Activated B cell treated with CpG ODN at 0.5 μM for 24 hours (primary cell): ENCODE data around the gene RAPGEF6. TPM values are rescaled to one million over a fixed set of nuclear protein-coding genes. Genes with fewer than 3 reads are reported as not detected.
A peak's percentile ranks its signal among the peaks of the same experiment; 100 is the strongest.

ENCODE experiments used
- ATAC-seq: fragments of 200-7000 bp; cut with Tn5 transposase; one replicate; pipeline ENCODE4 v1.10.0; 2021; ENCODE audit warnings: low read depth, mild to moderate bottlenecking, moderate library complexity
- CTCF ChIA-PET: fragments of 350-600 bp; sonication (Branson Sonifier 250); formaldehyde crosslinking; loops from one replicate; lab custom pipeline; 2021; ENCODE audit warnings: antibody characterized with exemption; lab: Charles Lee
- POLR2A ChIA-PET: fragments of 350-600 bp; sonication (Branson Sonifier 250); formaldehyde crosslinking; loops from one replicate; lab custom pipeline; 2021; ENCODE audit warnings: antibody characterized with exemption; lab: Charles Lee
- DNase-seq: peaks from one replicate; pipeline ENCODE4 v3.0.0; 2022
- H3K27ac Mint-ChIP-seq: one replicate; pipeline ENCODE4 v1.8.0; 2020; ENCODE audit warnings: mixed read lengths
- H3K27me3 Mint-ChIP-seq: one replicate; pipeline ENCODE4 v1.8.0; 2021; ENCODE audit warnings: mixed read lengths
- H3K36me3 Mint-ChIP-seq: one replicate; pipeline ENCODE4 v1.8.0; 2021; ENCODE audit warnings: low read depth, mixed read lengths
- H3K4me1 Mint-ChIP-seq: one replicate; pipeline ENCODE4 v1.8.0; 2021; ENCODE audit warnings: mixed read lengths
- H3K4me3 Mint-ChIP-seq: one replicate; pipeline ENCODE4 v1.8.0; 2020; ENCODE audit warnings: mild to moderate bottlenecking, mixed read lengths
- H3K9me3 Mint-ChIP-seq: one replicate; pipeline ENCODE4 v1.8.0; 2020; ENCODE audit warnings: mixed read lengths
- CTCF ChIP-seq: fragments of 200-600 bp; IDR thresholded peaks from one replicate; pipeline ENCODE4 v1.8.0; 2022; ENCODE audit warnings: antibody characterized with exemption, mild to moderate bottlenecking
- intact Hi-C: fragments of 100-400 bp; cut with micrococcal nuclease; formaldehyde crosslinking; loops from one replicate; pipeline ENCODE4 v1.15.1; 2024
- total RNA-seq: library from RNA; stranded (reverse); gene quantifications from 2 replicates; pipeline ENCODE4 v1.2.3, GENCODE V29; 2022

The RAPGEF6 gene
- total RNA-seq, 1 donor from 2014 or later, result 45.1 TPM

DNA sequence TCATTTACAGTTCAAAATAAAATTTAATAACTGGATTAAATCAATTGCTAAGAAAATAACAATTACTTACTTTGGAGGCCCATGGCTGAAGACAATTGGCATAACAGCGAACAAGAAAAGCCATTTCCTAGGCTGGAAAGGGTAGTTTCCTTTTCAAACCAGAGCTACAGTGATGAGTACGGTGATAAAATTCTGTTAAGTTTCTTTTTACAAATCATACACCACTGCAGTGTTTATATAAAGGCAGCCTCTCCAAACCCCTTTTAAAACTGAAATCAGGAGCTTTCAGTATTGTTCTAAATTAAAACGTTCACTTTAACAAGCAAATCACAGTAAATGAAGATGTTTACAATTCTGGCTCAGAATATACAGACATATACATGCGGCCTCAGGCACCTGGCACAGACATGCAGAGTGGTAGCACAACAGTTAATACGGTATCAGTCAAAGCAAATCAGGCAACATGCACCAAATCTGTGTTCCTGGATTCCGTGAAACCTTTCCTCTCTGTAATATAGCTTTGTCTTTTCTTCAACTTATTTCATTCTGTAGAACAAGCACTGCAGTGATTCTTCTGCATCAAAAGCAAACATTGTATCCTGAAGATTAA lies 102.9 kb downstream of the RAPGEF6 start:
- Mint-ChIP-seq H3K27me3 (no peaks in the 10 kb centered on the region), H3K4me3 (no peak overlapping the region), H3K27ac (peak overlapping the region; percentile 38), H3K9me3 (no peaks in the 10 kb centered on the region), H3K4me1 (peaks cover 32% of the 10 kb centered on the region), H3K36me3 (peaks cover 18% of the 10 kb centered on the region)
- no peak for TF ChIP-seq CTCF
- ChIA-PET CTCF (no interaction called here), POLR2A (interaction anchor here (0.6 kb wide), 2 partner anchors 7 to 14 kb away, joined by 4 to 7 read pairs; no protein-coding TSS in a partner anchor)
- ATAC-seq, result no peak
- DNase-seq, result no peak
- intact Hi-C loops, result no loop called here

DNA sequence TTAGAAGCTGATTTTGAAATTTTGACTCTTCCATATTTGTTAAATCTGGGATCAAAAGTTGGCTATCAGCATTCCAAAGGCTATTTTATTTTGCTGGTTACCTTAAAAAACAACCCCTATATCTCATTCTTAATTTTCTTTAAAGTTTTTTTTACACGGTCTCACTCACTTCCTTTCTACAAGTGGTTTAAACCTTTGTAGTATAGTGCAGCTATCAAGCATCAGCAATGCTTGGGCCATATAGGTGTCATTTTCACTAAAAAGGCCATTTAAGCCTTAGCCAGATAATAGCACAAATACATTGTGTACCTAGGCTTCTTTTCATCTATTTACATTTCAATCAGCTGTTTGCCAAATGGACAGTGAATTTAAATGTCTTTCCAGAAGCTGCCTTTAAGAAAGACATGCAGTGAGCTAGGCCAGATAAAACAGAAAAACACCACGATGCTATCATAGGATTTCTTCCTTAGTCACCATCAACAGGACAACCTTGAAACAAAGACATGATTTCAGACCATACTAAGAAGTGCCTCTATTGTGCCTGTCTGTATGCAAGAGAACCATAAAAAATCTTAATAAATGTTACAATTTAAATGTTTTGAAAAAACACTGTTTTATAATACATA lies 104.2 kb downstream of the RAPGEF6 start:
- peaks cover 18% of the 10 kb centered on the region for H3K36me3 Mint-ChIP-seq
- no peak overlapping the region for H3K4me3 Mint-ChIP-seq
- H3K9me3 Mint-ChIP-seq, result no peaks in the 10 kb centered on the region
- no peaks in the 10 kb centered on the region for H3K27me3 Mint-ChIP-seq
- ChIA-PET CTCF (no interaction called here), POLR2A (no interaction called here)
- no peak for DNase-seq
- no peak for TF ChIP-seq CTCF
- intact Hi-C loops, result loop anchor here (2.0 kb wide), 1 partner anchor 16 kb away; no protein-coding TSS in a partner anchor
- no peak for ATAC-seq
- peaks cover 33% of the 10 kb centered on the region for H3K4me1 Mint-ChIP-seq
- H3K27ac Mint-ChIP-seq, result no peak overlapping the region

GRCh38 chr5:131528682-131529081 lies 106.3 kb downstream of the RAPGEF6 start:
- POLR2A ChIA-PET, result interaction anchor here (0.6 kb wide), 1 partner anchor 476 kb away, joined by 4 read pairs; no protein-coding TSS in a partner anchor
- H3K9me3 Mint-ChIP-seq, result no peaks in the 10 kb centered on the region
- H3K27me3 Mint-ChIP-seq, result no peaks in the 10 kb centered on the region
- H3K4me1 Mint-ChIP-seq, result peaks cover 34% of the 10 kb centered on the region
- H3K4me3 Mint-ChIP-seq, result no peak overlapping the region
- DNase-seq, result no peak
- CTCF ChIA-PET, result no interaction called here
- H3K36me3 Mint-ChIP-seq, result peaks cover 13% of the 10 kb centered on the region
- no peak for ATAC-seq
- H3K27ac Mint-ChIP-seq, result no peak overlapping the region
- TF ChIP-seq CTCF, result no peak
- intact Hi-C loops, result no loop called here

- H3K27me3 Mint-ChIP-seq, result no peaks in the 10 kb centered on the region
- intact Hi-C loops, result no loop called here
Observed at GRCh38 chr5:131525805-131526204, 109.2 kb downstream of the RAPGEF6 start.

More at GRCh38 chr5:131525805-131526204, 109.2 kb downstream of the RAPGEF6 start:
- CTCF ChIA-PET, result no interaction called here
- ATAC-seq (no peak), DNase-seq (no peak)
- Mint-ChIP-seq H3K4me3 (no peak overlapping the region), H3K4me1 (peaks cover 26% of the 10 kb centered on the region), H3K27ac (peak overlapping the region; percentile 2), H3K36me3 (peaks cover 19% of the 10 kb centered on the region), H3K9me3 (no peaks in the 10 kb centered on the region)
- no peak for TF ChIP-seq CTCF
- POLR2A ChIA-PET, result interaction anchor here (0.6 kb wide), 1 partner anchor 11 kb away, joined by 4 read pairs; no protein-coding TSS in a partner anchor
